CD1c-positive myeloid dendritic cell (primary cell): ENCODE results near the gene COQ5.
"Not testable (repeated sequence)": the region's sequence is repeated elsewhere in the genome, so short reads cannot be mapped to it uniquely, and the experiment has no call there.

Experiments
- DNase-seq: peaks from one replicate; pipeline ENCODE4 v3.0.0-alpha.2; 2016; ENCODE audit errors: extremely low spot score

The COQ5 gene

GRCh38 chr12:120529641-120530417 lies 871 bp upstream of the COQ5 start:
- DNase-seq: peak; percentile 77

DNA sequence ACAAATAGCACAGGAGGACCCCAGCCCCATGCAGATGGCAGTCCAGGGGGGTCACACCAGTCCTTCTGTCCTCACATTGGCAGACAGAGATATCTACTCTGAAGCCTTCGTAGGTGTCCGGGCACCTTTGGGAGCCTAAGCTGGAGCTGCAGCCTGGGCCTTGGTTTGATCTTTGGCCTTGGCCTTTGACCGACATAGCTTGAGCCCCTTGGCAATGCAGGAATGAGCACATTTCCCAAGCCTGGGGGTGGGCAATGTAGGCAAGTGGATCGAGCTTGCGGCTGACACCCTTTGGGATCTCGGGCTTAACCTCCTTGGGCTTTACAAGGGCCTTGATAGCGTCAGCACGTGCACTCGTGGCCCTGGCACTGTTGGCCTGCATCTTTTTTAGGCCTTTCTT lies 6.4 kb downstream of the COQ5 start:
- DNase-seq: no peak

DNA sequence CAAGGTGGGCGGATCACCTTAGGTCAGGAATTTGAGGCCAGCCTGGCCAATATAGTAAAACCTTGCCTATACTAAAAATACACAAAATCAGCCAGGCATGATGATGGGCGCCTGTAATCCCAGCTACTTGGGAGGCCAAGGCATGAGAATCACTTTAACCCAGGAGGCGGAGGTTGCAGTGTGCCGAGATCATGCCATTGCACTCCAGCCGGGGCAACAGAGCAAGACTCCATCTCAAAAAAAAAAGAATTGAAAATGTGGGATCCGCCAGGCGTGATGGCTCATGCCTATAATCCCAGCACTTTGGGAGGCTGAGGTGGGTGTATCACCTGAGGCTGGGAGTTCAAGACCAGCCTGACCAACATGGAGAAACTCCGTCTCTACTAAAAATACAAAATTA lies 9.6 kb downstream of the COQ5 start:
- not testable (repeated sequence) for DNase-seq

DNA sequence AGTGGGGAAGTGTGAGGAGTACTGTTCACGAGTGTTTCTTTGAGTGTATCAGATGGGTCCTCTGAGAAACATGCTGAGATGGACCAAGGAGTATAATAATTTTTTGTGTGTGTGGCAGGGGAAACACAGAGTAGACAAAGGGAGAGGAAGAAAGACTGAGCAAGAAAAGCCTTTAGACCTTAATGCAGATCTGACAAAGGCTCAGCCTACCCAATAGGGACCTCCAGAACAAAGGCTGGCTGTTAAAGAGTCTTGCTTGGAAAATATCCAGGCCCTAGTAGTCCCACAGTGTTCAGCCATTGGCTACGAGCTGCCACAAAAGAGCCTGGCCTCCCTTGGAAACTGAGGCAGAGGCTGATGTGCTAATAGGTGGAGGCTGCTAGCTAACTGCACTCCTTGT lies 13.5 kb downstream of the COQ5 start:
- no peak for DNase-seq

DNA sequence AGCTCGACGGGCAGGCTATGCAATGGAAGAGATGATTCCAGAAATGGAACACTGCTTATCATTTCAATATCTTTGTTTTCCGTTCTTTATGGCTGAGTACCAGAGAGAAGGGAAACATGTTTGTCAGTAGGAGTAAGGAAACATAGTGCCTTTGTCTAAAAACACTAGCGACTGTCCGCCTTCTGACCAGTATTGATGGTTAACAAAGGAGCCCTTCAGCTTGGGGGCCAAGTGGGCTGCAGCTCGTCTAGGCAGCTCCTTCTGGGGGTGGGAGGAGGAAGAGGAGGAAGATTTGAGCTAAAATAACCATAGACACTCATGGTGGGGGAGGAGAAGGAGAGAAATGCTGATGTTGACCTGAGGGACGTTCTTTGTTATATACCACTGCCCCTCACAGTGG lies 15.0 kb downstream of the COQ5 start:
- DNase-seq: no peak

DNA sequence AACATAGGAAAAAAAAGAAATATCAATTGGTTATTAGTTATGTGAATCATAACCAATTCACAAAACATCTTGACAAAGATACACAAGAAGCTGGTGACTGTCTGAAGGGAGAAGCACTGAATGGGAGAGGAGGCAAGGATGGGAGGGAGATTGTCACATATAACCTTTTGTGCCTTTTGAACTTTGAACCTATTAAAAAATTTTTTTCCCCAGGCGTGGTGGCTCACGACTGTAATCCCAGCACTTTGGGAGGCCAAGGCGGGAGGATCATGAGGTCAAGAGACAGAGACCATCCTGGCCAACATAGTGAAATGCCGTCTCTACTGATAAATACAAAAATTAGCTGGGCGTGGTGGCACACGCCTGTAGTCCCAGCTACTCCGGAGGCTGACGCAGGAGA lies 20.4 kb downstream of the COQ5 start:
- no peak for DNase-seq

GRCh38 chr12:120504587-120504986 lies 24.4 kb downstream of the COQ5 start:
- no peak for DNase-seq

DNA sequence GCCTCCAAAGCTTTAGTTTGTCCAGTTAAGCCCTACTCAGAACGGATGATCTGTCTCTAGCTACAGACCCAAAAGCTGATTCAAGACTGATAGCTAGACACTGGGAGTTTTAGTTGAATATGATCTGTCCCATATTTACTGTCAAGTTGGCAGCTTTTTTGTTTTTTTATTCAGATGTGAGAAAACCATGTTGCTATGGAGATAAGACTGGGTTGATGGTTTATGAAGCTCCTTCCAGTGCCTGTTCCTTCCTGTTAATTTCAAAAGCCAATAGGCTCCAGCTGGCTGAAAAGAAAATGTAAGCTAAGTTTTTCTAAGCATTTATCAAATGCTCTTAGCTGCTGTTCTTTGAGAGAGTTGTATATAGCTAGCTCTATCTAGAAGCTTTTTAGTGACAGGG lies 28.4 kb downstream of the COQ5 start:
- DNase-seq: no peak

DNA sequence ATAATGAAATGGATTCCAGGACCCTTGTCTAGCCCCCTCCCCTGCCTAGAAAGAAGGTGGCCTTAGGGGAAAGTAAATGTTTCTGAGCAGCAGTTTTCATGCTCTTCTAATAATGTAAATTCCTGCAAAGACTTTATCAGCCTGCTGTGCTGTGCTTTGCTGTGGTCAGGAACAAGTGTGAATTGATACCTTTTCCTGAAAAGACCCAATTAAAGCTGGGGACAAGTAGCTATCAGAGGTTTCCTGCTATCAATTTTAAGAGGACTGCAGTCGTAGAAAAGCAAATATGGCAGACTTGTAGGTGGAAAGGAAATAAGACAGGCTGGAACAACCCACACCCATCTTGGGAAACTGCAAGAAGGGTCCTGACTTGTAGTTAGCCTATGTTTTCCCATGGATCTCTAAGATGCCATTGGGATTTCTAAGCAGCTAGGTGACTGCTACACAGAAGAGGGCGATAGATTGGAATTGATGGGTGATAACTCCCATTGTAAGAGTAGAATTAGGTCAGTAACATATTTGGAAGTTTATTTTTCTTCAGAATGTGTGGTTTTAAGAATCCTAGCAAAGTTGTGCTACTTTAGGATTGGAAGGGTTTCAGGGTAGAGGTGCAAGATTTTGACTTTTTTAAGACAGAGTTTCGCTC lies 30.0 kb downstream of the COQ5 start:
- DNase-seq: no peak

DNA sequence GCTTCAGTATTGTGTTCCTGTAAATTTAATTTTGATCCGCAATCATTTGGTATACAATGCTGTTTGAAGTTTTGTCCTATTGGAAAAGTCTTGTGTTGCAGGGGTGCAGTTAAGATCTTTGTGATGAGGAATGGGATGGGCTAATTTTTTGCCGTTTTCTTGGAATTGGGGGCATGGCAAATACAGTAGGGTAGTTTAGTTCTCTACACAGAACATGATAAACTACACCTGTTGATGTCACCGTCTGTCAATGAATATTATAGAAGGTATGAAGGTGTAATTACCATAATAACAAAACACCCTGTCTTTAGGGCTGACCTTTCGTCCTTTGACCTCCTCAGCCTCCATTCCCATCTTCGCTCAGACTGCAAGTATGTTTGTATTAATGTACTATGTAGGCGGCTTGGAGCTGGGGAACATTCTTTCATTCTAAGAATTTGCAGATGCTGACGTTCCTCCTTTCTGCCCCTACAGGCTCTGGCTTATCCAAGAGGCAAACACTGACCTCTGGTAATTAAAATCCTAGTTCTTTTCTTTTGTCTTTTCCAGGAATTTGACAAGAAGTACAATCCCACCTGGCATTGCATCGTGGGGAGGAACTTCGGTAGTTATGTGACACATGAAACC lies 31.3 kb downstream of the COQ5 start:
- no peak for DNase-seq

GRCh38 chr12:120496413-120497340 lies 32.3 kb downstream of the COQ5 start:
- DNase-seq: peak; percentile 81

DNA sequence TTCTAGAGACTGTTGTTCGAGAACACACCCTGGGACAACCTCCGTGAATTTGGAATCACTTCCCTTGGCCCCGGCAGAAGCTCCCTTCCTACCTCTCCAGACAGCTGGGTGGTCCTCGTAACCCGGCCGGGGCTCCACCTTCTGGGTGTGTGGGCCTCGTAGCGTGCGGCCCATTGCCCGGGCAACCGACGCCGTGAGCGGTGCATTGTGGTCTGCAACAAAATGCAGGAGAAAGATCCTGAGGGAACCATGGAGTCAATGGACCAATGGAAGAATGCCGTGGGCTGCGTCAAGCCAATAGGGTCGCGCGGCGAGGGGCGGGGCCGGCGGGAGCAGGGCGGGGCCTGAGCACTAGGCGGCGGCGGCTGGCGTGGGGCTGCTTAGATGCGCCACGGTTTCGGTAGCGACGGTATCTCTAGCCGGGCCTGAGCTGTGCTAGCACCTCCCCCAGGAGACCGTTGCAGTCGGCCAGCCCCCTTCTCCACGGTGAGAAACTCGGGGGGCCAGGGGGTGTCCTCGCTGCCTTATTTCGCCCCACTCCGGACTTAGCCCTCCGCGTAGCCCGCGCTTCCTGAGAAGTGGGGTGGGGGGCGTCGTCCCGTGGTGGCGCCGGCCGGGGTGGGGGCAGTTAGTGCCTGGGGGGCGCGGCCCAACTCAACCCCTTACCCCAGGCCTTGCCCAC lies 33.1 kb downstream of the COQ5 start, which contains the start of gene DYNLL1:
DYNLL1 (plus strand) TSS at position 383 of the 682 bp plus-strand sequence. CDS start 309 bp downstream, outside the sequence.
- DNase-seq: peak; percentile 98

DNA sequence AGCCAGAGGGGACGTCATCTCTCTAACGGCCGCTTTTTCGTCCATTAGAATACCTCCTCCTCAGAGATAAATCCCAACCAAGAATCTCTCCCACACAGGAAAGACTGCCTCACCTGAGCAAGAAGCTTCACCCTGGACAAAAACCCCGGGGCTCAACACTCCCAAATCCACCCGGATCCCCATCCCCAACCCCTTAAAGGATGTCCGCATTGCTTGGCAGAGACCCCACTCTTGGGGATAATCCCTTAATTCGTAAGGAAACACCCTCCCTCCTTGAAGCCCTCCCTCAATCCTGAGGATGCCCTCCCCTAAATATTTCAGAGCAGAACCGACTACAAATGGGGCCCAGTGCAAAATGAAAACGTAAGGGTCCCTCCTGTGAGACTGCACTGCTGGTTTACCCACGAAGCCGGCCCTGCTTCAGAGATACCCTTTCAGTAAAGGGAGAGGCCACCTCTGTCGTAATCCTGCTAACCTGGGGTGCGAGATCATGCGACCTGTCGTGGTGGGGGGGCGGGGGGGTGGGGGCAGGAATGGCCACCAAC lies 33.7 kb downstream of the COQ5 start:
- DNase-seq: no peak

DNA sequence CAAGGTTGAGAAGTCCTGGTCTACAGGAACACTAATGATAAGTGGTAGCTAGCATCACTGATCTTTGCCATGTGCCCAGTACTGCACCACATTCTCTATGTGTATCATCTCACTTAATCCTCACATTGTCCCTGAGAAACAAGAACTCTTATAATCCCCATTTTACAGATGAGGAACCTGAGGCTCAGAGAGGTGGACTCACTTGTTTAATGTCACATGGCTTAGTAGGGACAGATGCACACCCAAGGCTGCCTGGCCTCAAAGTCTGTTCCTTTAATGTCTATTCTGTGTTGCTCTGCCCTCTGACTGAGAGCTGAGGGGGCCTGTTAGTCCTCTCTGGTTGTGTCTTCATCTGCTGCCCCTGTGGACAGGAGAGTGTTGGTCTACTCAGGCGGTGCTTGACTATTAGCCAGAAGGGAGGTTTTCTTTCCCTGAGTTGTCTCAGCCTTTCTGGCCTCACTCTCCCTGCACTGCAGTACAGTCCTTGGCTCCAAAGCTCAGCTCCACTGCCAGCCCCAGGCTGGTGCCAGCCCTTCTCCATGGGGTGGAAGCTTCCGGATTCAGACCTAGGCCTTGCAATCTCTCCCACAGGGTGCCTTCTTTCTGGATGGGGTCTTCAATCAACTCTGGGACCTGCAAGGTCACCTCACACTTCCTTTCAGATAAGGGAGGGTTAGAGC lies 38.0 kb downstream of the COQ5 start:
- no peak for DNase-seq

GRCh38 chr12:120490325-120490724 lies 38.6 kb downstream of the COQ5 start:
- no peak for DNase-seq

DNA sequence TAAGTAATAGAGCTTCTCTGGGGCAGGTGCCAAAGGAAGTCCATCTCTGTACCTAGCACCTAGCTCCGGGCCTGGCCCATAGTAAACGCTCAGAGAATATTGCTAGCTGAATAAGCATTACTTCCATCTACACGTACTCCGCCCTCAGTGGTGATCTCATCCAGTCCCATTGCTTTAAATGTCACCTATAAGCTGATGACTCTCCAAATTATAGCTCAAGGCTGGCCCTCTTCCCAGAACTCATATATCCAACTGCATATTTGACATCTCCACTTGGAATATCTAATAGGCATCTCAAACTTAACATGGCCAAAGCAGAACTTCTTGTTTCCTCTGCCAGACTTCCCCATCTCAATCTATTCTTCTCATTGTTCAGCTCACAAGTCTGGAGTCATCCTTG lies 39.9 kb downstream of the COQ5 start:
- DNase-seq: no peak

DNA sequence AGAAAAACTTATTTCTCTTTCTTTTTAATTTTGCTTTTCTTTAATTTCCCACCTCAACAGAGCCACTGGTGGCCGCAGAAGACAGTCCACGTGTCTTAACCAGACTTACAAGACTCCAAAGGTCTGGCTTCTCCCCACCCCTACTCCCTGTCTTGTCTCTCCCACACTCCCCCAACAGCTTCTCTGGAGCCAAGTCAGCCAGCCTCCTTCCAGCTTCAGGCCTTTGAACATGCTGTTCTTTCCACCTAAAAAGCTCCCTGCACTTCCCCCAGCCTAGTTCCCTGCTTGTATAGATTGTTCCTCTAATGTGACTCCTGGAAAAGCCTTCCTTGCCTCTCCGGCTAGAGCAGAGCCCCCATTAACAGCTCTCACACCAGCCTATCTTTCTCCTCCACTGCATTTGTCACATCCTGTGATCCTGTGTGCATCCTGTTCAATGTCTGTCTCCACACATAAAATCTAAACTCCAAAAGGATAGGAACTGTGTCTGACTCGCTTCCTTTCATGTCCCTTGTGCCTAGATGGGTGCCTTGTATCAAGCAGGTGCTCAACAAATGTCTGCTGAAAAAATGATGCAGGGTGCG lies 40.8 kb downstream of the COQ5 start:
- no peak for DNase-seq

DNA sequence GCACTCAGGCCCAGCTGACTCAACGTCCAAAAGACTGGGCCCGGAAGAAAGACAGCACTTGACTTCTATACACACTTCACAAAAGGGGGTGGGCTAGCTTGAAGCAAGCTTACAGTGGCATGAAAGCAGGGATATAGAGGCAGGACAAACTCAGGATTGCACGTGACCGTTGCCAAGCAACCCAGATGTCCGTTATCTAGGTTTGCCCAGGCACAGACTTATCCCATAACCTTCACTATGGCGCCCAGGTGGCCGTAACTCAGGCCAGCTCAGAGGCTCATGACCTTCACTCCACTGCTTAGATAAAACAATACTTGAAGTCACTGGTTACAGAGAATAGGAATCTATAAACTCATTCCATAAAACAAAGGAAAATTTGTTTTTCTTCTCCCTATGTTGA lies 41.4 kb downstream of the COQ5 start:
- not testable (repeated sequence) for DNase-seq

- no peak for DNase-seq
Measured at GRCh38 chr12:120485961-120486881, 42.7 kb downstream of the COQ5 start.
